Skeletal muscle satellite cell (primary cell): ENCODE results near the gene PLBD1. TPM values are rescaled to one million over a fixed set of nuclear protein-coding genes. Genes with fewer than 3 reads are reported as not detected.

ENCODE experiments used
- H3K27me3 ChIP-seq: 2 replicates; pipeline ENCODE4 v1.7.0; 2013; ENCODE audit warnings: low read length; ENCODE audit not compliant: control insufficient read depth, insufficient read depth
- H3K36me3 ChIP-seq: 2 replicates; pipeline ENCODE4 v1.7.0; 2013; ENCODE audit warnings: mild to moderate bottlenecking, control low read depth, low read length; ENCODE audit not compliant: insufficient read depth
- H3K4me1 ChIP-seq: 2 replicates; pipeline ENCODE4 v1.7.0; 2013; ENCODE audit warnings: low read length; ENCODE audit not compliant: control insufficient read depth, insufficient read depth
- H3K4me2 ChIP-seq: 2 replicates; pipeline ENCODE4 v1.7.0; 2013; ENCODE audit warnings: mild to moderate bottlenecking, low read length
- H3K4me3 ChIP-seq: 2 replicates; pipeline ENCODE4 v1.7.0; 2013; ENCODE audit warnings: low read length
- H3K9ac ChIP-seq: 2 replicates; pipeline ENCODE4 v1.7.0; 2013; ENCODE audit warnings: mild to moderate bottlenecking, low read depth, low read length, moderate library complexity
- H3K9me3 ChIP-seq: replicated peaks from 2 replicates; pipeline ENCODE4 v1.7.0; 2013; ENCODE audit warnings: mild to moderate bottlenecking, control low read depth, low read length
- small RNA-seq: library from RNA; depleted of rRNA; stranded (forward); fragments of <200 nt; gene quantifications from one replicate; pipeline ENCODE3, GENCODE V24; 2012

Gene PLBD1

DNA sequence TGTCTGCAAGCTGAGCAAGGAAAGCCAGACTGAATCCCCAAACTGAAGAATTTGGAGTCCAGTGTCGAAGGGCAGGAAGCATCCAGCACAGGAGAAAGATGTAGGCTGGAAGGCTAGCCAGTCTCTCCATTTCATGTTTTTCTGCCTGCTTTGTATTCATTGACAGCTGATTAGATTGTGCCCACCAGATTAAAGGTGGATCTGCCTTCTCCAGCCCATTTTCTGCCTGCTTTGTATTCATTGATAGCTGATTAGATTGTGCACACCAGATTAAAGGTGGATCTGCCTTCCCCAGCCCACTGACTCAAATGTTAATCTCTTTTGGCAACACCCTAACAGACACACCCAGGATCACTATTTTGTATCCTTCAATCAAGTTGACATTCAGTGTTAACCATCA lies 85.3 kb downstream of the PLBD1 start:
- H3K4me2 ChIP-seq: no peak overlapping the region
- no peaks in the 10 kb centered on the region for H3K4me1 ChIP-seq
- peaks cover 67% of the 10 kb centered on the region for H3K36me3 ChIP-seq
- H3K27me3 ChIP-seq: no peaks in the 10 kb centered on the region
- no peak overlapping the region for H3K4me3 ChIP-seq
- no peaks in the 10 kb centered on the region for H3K9me3 ChIP-seq
- H3K9ac ChIP-seq: no peak overlapping the region

DNA sequence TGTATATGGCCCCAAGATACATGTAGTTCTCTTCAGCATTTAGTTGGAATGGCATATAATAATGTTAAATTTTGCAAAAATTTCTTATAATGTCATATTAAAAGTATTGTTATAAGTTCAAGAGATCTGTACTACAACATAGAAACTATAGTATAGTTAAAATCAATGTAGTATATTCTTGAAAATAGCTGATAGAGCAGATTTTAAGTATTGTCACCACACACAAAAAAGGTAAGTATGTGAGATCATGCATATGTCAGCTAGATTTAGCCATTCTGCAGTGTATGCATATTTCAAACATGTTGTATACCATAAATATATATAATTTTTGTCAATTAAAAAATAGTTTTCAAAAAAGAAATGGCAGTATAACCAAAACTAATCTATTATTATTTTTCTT lies 86.5 kb downstream of the PLBD1 start:
- peaks cover 66% of the 10 kb centered on the region for H3K36me3 ChIP-seq
- H3K4me2 ChIP-seq: no peak overlapping the region
- H3K4me1 ChIP-seq: no peaks in the 10 kb centered on the region
- H3K9ac ChIP-seq: no peak overlapping the region
- H3K9me3 ChIP-seq: no peaks in the 10 kb centered on the region
- H3K4me3 ChIP-seq: no peak overlapping the region
- H3K27me3 ChIP-seq: no peaks in the 10 kb centered on the region

GRCh38 chr12:14479004-14479403 lies 88.7 kb downstream of the PLBD1 start:
- Histone ChIP-seq H3K9me3 (peaks cover 9% of the 10 kb centered on the region), H3K4me3 (no peak overlapping the region), H3K9ac (no peak overlapping the region), H3K4me2 (no peak overlapping the region), H3K36me3 (peaks cover 62% of the 10 kb centered on the region), H3K27me3 (no peaks in the 10 kb centered on the region), H3K4me1 (no peaks in the 10 kb centered on the region)

DNA sequence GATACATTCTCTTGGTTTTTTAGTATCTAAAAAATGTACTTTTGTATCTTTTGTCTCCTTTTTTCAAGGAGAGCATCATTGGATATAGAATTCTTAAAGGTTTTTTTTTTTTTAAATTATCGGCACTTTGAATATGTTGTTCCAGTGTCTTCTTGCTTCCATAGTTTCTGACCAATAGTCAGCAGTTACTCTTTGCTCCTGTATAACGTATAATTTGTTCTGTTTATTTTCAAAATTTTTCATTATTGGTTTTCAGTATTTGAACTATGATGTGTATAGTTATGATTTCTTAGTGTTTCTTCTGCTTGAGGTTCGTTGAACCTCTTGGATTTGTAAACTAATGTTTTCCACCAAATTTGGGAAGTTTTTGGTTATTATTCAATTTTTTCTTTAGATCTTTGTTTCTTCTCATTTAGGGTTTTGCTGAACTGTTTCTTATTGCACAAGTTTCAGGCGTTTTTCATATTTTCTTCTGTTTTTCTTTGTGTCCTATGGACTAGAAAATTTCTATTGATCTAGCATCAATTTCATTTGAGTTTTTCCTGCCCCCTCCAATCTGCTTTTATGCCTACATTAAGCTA lies 93.9 kb downstream of the PLBD1 start:
- H3K36me3 ChIP-seq: peaks cover 30% of the 10 kb centered on the region
- H3K4me2 ChIP-seq: no peak overlapping the region
- H3K4me1 ChIP-seq: no peaks in the 10 kb centered on the region
- H3K4me3 ChIP-seq: no peak overlapping the region
- H3K27me3 ChIP-seq: no peaks in the 10 kb centered on the region
- peaks cover 18% of the 10 kb centered on the region for H3K9me3 ChIP-seq
- H3K9ac ChIP-seq: no peak overlapping the region

DNA sequence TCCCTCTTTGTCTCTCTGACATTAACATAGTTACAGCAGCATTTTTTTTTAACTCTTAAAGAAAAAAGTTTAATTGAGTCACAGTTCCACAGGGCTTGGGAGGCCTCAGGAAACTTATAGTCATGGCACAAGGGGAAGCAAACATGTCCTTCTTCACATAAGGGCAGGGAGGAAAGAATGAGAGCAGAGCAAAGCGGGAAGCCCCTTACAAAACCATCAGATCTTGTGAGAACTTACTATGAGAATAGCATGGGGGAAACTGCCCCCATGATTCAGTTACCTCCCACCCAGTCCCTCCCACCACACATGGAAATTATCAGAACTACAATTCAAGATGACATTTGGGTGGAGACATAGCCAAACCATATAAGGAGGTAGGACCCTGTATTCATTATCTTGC lies 96.2 kb downstream of the PLBD1 start:
- Histone ChIP-seq H3K4me3 (no peak overlapping the region), H3K9me3 (peaks cover 18% of the 10 kb centered on the region), H3K9ac (no peak overlapping the region), H3K4me2 (no peak overlapping the region), H3K36me3 (peaks cover 33% of the 10 kb centered on the region), H3K4me1 (no peaks in the 10 kb centered on the region), H3K27me3 (no peaks in the 10 kb centered on the region)

- H3K4me1 ChIP-seq: no peaks in the 10 kb centered on the region
- no peak overlapping the region for H3K9ac ChIP-seq
- H3K4me3 ChIP-seq: no peak overlapping the region
- H3K4me2 ChIP-seq: no peak overlapping the region
- peaks cover 25% of the 10 kb centered on the region for H3K36me3 ChIP-seq
- no peaks in the 10 kb centered on the region for H3K27me3 ChIP-seq
- no peaks in the 10 kb centered on the region for H3K9me3 ChIP-seq
These were observed 107.4 kb downstream of the PLBD1 start for GRCh38 chr12:14460212-14460841.

- Histone ChIP-seq H3K9ac (no peak overlapping the region), H3K27me3 (no peaks in the 10 kb centered on the region), H3K4me3 (no peak overlapping the region), H3K36me3 (peaks cover 20% of the 10 kb centered on the region), H3K4me2 (no peak overlapping the region), H3K9me3 (no peaks in the 10 kb centered on the region), H3K4me1 (no peaks in the 10 kb centered on the region)
These were observed 113.4 kb downstream of the PLBD1 start for GRCh38 chr12:14454098-14454907.

Small RNA genes within 50 kb of the gene (small RNA-seq; reads per million reads assigned to genes)
- not detected for gene RN7SKP134
